ENCODE data around the gene APOL3.
"Not testable (repeated sequence)": the region's sequence is repeated elsewhere in the genome, so short reads cannot be mapped to it uniquely, and the experiment has no call there.

APOL3 gene

GRCh38 chr22:36156515-36157419 is 3.8 kb downstream of the APOL3 start:
- DNase-seq = peak; percentile 45

DNA sequence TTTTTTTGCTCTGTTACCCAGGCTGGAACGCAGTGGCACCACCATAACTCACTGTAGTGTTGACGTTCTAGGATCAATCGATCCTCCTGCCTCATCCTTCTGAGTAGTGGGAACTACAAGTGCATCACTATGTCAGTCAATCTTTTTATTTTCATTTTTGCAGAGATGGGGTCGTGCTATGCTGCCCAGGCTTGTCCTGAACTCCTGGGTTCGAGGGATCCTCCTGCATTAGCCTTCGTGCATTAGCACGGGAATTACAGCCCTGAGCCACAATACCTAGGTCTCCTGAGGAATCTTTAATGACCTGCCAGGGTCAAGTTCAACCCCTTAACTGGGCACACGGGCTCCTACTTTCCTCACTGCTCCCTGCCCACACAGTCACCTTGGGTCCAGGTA is 4.4 kb downstream of the APOL3 start:
- no peak for DNase-seq

GRCh38 chr22:36155702-36156101 is 4.9 kb downstream of the APOL3 start:
- no peak for DNase-seq

- no peak for DNase-seq
These were observed 6.1 kb downstream of the APOL3 start for GRCh38 chr22:36154423-36154945.

- no peak for DNase-seq
These were observed 6.8 kb downstream of the APOL3 start for GRCh38 chr22:36153501-36154422.

DNA sequence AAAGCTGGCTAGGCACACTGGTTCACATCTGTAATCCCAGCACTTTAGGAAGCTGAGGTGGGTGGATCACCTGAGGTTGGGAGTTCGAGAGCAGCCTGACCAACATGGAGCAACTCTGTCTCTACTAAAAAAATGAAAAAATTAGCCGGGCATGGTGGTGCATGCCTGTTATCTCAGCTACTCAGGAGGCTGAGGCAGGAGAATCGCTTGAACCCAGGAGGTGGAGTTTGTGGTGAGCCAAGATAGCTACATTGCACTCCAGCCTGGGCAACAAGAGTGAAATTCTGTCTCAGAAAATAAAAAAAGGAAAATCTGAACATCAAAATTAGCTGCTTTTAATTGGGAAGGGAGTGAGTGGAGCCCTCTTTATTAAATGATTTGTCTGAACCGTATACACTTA is 7.7 kb downstream of the APOL3 start:
- not testable (repeated sequence) for DNase-seq

DNA sequence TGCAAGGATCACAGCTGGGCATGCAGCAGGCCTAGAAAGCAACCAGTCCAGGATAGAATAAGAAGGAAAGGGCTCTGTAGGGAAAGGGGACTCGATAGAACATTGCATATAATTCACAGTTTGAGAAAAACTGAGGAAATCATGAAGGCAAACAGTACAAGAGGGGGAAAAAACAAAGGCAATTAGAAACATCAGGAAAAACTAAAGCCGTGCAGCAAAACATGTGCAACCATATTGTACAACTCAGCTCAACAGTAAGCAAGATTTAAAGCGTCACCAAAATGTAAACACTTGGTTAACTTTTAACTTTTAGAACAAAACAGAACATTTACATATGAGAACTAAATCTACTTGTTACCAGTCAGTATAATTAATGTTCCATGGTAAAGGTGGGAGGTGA is 8.5 kb downstream of the APOL3 start:
- no peak for DNase-seq

GRCh38 chr22:36151006-36151595 is 9.5 kb downstream of the APOL3 start:
- no peak for DNase-seq

DNA sequence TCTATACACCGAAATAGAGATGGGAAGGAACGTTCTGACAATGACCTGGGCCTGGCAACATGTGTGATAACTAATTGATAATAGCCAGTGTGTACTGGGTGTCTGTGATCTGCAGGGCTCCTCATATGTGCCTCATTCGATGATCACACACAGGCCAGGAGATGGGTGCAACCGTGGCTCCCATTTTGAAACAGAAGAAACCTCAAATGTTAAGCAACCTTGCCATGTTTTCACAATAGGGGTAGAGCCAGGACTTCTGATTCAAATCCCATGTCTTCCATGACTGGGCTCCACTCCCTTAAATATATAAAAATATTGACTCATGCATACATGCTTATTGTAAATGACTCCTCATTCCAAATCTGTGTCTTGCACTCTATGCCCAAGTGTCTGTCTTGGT is 11.1 kb downstream of the APOL3 start:
- DNase-seq = no peak

DNA sequence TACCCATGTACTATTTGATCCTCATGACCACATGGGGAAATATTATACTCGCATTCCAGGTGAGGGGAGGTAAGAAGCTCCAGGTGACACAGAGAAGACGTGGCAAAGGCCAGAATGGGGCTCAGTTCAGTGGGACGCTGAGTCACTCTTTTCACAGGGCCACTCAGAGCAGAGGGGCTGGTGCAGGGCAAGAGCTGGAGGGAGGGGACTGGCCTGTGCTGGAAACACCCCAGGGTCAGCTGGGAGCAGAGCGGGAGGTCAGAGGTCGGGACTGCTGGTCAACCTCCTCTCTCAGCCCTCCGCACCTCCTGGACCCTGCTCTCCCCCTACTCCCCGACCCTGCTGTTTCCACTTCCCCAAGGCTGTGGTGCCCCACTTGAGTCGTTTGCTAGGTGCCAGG is 12.1 kb downstream of the APOL3 start:
- no peak for DNase-seq

- DNase-seq = no peak
These were observed 13.3 kb downstream of the APOL3 start for GRCh38 chr22:36147196-36147791.

- no peak for DNase-seq
These were observed 14.7 kb downstream of the APOL3 start for GRCh38 chr22:36145881-36146280.

DNA sequence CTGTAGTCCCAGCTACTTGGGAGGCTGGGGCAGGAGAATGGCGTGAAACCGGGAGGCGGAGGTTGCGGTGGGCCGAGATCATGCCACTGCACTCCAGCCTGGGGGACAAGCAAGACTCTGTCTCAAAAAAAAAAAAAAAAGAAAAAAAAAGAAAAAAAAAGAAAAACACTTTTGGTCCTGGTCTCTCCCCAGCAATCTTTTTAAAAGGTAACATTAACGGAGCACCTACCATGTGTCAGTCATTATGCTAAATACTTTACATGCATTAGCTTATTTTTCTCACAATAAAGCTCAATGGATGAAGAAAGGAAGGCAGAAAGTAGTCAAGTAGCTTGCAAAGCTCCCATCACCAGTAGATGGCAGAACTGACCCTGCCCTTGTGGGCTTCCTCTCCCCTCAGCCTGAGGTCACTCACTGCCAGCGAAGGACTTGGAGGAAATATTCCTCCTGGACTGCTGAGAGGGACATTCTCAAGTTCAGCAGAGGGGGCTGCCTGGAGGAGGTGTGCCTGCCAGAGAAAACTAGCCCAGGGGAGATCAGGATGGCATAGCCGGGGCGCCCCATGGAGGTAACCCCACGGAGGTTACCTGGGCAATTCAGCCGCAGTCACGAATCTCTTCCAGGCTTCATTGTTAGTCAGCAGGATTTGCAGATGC is 15.5 kb downstream of the APOL3 start:
- DNase-seq = peak; percentile 56

GRCh38 chr22:36143956-36144355 is 16.6 kb downstream of the APOL3 start:
- no peak for DNase-seq

GRCh38 chr22:36143066-36143815 is 17.3 kb downstream of the APOL3 start:
- DNase-seq = no peak

GRCh38 chr22:36141481-36141880 is 19.1 kb downstream of the APOL3 start:
- DNase-seq = no peak

DNA sequence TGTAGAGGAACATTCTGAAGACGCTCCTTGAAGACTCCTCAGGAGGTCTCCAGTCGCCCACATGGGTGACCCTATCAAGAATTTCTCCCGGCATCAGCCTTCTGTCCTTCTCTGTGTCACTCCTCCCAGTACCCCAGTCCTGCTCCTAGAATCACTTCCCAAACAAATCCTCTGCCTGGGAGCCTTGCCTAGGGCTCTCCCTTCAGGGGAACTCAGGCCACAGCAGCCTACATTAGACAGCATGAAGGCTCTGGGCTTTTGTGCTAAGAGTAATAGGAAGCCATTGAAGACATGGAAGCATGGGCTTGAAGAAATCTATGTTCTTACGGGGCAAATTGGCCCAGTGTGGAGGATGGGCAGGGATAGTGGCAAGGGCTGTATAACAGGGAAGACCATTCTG is 21.8 kb downstream of the APOL3 start:
- not testable (repeated sequence) for DNase-seq

DNA sequence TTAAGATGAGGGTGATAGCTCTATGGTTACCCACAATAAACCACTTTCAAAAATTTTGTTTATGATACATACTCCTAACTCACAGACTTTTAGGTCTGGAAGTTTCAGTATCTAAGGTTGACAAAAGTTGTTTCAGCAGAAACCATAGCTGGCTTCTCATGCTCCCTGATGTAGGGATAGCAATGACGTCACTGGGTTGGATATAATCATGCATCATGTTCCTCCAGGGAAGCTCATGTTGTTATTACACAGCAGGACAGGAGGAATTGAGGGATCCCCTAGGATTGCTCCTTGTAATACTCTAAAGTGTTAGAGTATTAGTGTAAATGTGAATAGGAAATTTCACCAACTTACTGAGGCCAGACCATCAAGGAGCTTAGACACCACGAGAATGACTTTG is 23.6 kb downstream of the APOL3 start:
- DNase-seq = no peak

- no peak for DNase-seq
These were observed 24.1 kb downstream of the APOL3 start for GRCh38 chr22:36136475-36136874.

DNA sequence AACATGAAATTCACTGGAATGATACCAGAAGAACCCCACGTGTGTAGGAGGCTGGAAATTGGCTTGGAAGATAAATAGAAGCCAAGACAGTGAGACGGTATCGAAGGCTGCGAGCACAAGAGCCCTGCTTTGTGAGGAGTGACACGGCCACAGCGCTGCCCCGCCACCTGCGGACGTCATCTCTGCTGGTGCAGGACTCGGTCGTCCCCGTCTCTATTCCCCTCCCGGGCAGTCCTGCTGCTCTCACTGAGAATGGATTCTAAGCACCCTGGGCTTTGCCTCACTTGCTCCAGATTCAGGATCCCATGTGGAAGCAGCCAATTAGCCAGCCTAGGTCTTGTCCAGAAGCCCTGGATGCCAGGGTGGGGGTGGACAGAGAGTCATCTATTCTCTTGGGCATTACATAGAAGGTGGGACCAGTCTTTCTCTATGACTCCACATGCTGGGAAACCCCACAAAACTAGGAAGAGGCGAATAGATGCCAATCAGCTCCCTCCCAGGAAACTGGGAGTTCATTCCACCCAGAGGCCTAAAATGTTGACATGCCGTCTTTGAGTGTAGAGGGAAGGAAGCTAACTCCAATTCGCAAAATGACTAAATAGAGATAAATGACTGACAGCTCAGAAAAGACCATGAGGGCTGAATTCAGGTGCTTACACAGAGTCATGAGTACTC is 25.1 kb downstream of the APOL3 start:
- no peak for DNase-seq

DNA sequence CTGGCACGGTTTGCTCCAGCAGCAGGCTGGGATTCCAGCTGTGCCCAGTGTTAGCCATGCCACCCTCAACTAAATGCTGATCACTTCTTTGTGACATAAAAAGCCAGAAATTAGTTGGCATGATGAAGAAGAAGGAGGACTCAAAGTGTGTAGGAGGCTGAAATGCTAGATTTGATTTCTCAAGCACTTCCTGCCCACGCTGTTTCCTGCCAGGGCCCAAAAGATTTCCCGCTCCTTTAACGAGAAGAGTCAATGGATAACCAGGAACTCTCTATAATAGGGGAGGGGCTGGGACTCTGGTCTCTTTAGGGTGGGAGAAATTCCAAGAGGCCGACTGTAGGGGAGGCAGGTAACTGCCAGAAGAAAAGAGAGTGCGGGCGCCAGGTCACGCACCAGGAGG is 26.4 kb downstream of the APOL3 start:
- no peak for DNase-seq

Measured in amniotic stem cell (primary cell).